Left renal cortex interstitium (tissue), 4 donors: ENCODE measurements around the gene FLOT2. TPM values are rescaled to one million over a fixed set of nuclear protein-coding genes. Genes with fewer than 3 reads are reported as not detected.
"Not testable (repeated sequence)": the region's sequence is repeated elsewhere in the genome, so short reads cannot be mapped to it uniquely, and the experiment has no call there.

Experiments
- DNase-seq, 4 donors: peaks; one replicate each; pipeline ENCODE4 v3.0.0-alpha.2; 2013; ENCODE audit warnings: low read depth in 4 of 4, low spot score in 2 of 4, missing footprints in 1 of 4
- polyA plus RNA-seq, 4 donors: library from polyadenylated mRNA; unstranded; fragments of 120-200 nt; gene quantifications; one replicate each; pipeline ENCODE4 v1.2.1, GENCODE V29; 2013; ENCODE audit not compliant: insufficient read length in 4 of 4

The FLOT2 gene
- polyA plus RNA-seq, 4 donors, result 84.9 to 107 (median 96.9) TPM

GRCh38 chr17:28877150-28877711 lies 20.3 kb downstream of the FLOT2 start:
- DNase-seq, result not testable (repeated sequence)

- no peak for DNase-seq
Measured at GRCh38 chr17:28875848-28876550, 21.5 kb downstream of the FLOT2 start.

GRCh38 chr17:28874750-28875149 lies 22.8 kb downstream of the FLOT2 start:
- DNase-seq, result no peak

- DNase-seq, result no peak
Measured at GRCh38 chr17:28873839-28874238, 23.7 kb downstream of the FLOT2 start.

- no peak for DNase-seq
Measured at GRCh38 chr17:28871056-28871579, 26.4 kb downstream of the FLOT2 start.

GRCh38 chr17:28867276-28867675 lies 30.3 kb downstream of the FLOT2 start:
- no peak for DNase-seq

- DNase-seq, result no peak
Measured at GRCh38 chr17:28865946-28866752, 31.4 kb downstream of the FLOT2 start.

- no peak for DNase-seq
Measured at GRCh38 chr17:28864991-28865849, 32.3 kb downstream of the FLOT2 start.

- no peak for DNase-seq
Measured at GRCh38 chr17:28863953-28864352, 33.6 kb downstream of the FLOT2 start.

- DNase-seq, result no peak
Measured at GRCh38 chr17:28862561-28862960, 35.0 kb downstream of the FLOT2 start.

GRCh38 chr17:28861393-28862203 lies 35.9 kb downstream of the FLOT2 start:
- no peak for DNase-seq

- no peak for DNase-seq
Measured at GRCh38 chr17:28860363-28860808, 37.1 kb downstream of the FLOT2 start.

GRCh38 chr17:28858801-28859355 lies 38.7 kb downstream of the FLOT2 start:
- DNase-seq, result no peak

GRCh38 chr17:28857905-28858800 lies 39.4 kb downstream of the FLOT2 start:
- DNase-seq, result no peak

- DNase-seq, result no peak
Measured at GRCh38 chr17:28856028-28856574, 41.4 kb downstream of the FLOT2 start.

GRCh38 chr17:28855336-28855679 lies 42.2 kb downstream of the FLOT2 start:
- no peak for DNase-seq

GRCh38 chr17:28854457-28855335 lies 42.8 kb downstream of the FLOT2 start, which contains the start of gene ERAL1:
Gene ERAL1, plus strand, starts transcription at chr17:28855016. Its CDS starts 19 bp downstream, at chr17:28855035.
- DNase-seq, result peak; percentile 63 to 84 (median 83)
